ENCODE measurements around the gene FAM151A.

The FAM151A gene

GRCh38 chr1:54575605-54576290, 47.6 kb downstream of the FAM151A start:
- DNase-seq, result no peak

GRCh38 chr1:54575161-54575560, 48.2 kb downstream of the FAM151A start:
- DNase-seq, result no peak

- DNase-seq, result no peak
Measured at GRCh38 chr1:54574158-54574778, 49.1 kb downstream of the FAM151A start.

- no peak for DNase-seq
Measured at GRCh38 chr1:54572542-54572850, 50.8 kb downstream of the FAM151A start.

GRCh38 chr1:54571803-54572541, 51.4 kb downstream of the FAM151A start:
- DNase-seq, result no peak

- DNase-seq, result peak; percentile 42
Measured at GRCh38 chr1:54571326-54571725, 52.0 kb downstream of the FAM151A start.

- no peak for DNase-seq
Measured at GRCh38 chr1:54570161-54570560, 53.2 kb downstream of the FAM151A start.

- no peak for DNase-seq
Measured at GRCh38 chr1:54569339-54569738, 54.0 kb downstream of the FAM151A start.

GRCh38 chr1:54567961-54568360, 55.4 kb downstream of the FAM151A start:
- DNase-seq, result no peak

GRCh38 chr1:54566438-54567141, 56.7 kb downstream of the FAM151A start:
- DNase-seq, result no peak

- no peak for DNase-seq
Measured at GRCh38 chr1:54565113-54565501, 58.2 kb downstream of the FAM151A start.

GRCh38 chr1:54564312-54565112, 58.8 kb downstream of the FAM151A start:
- no peak for DNase-seq

GRCh38 chr1:54559771-54560231, 63.5 kb downstream of the FAM151A start:
- DNase-seq, result peak; percentile 76
